Measurements from ENCODE around the gene HLA-C. TPM values are rescaled to one million over a fixed set of nuclear protein-coding genes. Genes with fewer than 3 reads are reported as not detected.

HLA-C gene
- total and polyA plus RNA-seq, 2 experiments from 2014 or later, result 394 to 451 TPM

GRCh38 chr6:31305703-31306219, 33.9 kb upstream of the HLA-C start:
- H3K27me3 ChIP-seq, result peaks cover 11% of the 10 kb centered on the region
- H3K4me3 ChIP-seq, result no peak overlapping the region
- no peaks in the 10 kb centered on the region for H4K20me1 ChIP-seq (ENCODE audit: insufficient read depth, poor library complexity, severe bottlenecking)
- no peaks in the 10 kb centered on the region for H3K9me2 ChIP-seq (replicated peaks; ENCODE audit: insufficient read depth)
- TF ChIP-seq CTCF (IDR thresholded peaks at IDR 0.05; ENCODE audit: poor library complexity) (no peak), EZH2phosphoT487 (IDR thresholded peaks at IDR 0.05; ENCODE audit: low read depth, severe bottlenecking, unreplicated experiment) (no peak), EZH2 (IDR thresholded peaks at IDR 0.05; ENCODE audit: borderline replicate concordance) (no peak)
- no peaks in the 10 kb centered on the region for H3K79me2 ChIP-seq
- DNase-seq (ENCODE audit: low spot score), result no peak
- no peak overlapping the region for H3K27ac ChIP-seq
- H3K4me2 ChIP-seq, result no peak overlapping the region
- no peaks in the 10 kb centered on the region for H3K9me3 ChIP-seq (ENCODE audit: low read depth)
- no peak overlapping the region for H2AFZ ChIP-seq
- H3K4me1 ChIP-seq (ENCODE audit: insufficient read depth), result no peaks in the 10 kb centered on the region
- 66% methylated on average over 4 of the region's 4 CpGs for WGBS (ENCODE audit: low lambda C conversion rate, missing lambda C conversion rate)
- H3K36me3 ChIP-seq (replicated peaks; ENCODE audit: insufficient read depth, low read depth), result no peaks in the 10 kb centered on the region

DNA sequence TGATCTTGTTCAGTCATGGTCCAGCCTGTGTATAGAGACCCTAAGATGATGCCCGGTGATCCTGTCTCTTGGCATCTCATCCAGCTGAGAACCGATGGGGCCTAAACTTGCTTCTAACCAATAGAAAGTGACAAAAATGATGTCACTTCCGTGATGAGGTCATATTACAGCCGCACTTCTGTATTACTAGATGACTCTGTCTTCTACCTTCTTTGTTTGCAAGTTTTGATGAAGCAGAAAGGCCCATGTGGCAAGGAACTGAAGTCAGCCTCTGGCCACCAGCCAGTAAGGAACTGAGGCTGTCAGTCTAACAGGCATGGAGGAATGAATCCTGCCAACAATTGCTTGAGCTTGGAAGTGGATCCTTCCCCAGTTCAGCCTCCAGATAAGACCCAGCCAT, 32.8 kb upstream of the HLA-C start:
- no peak for TF ChIP-seq CTCF (IDR thresholded peaks at IDR 0.05; ENCODE audit: poor library complexity)
- no peak for TF ChIP-seq EZH2 (IDR thresholded peaks at IDR 0.05; ENCODE audit: borderline replicate concordance)
- no peak for TF ChIP-seq EZH2phosphoT487 (IDR thresholded peaks at IDR 0.05; ENCODE audit: low read depth, severe bottlenecking, unreplicated experiment)
- peaks cover 11% of the 10 kb centered on the region for H3K27me3 ChIP-seq
- no peak overlapping the region for H3K4me2 ChIP-seq
- H4K20me1 ChIP-seq (ENCODE audit: insufficient read depth, poor library complexity, severe bottlenecking), result no peaks in the 10 kb centered on the region
- no peaks in the 10 kb centered on the region for H3K36me3 ChIP-seq (replicated peaks; ENCODE audit: insufficient read depth, low read depth)
- no peaks in the 10 kb centered on the region for H3K4me1 ChIP-seq (ENCODE audit: insufficient read depth)
- H3K9me2 ChIP-seq (replicated peaks; ENCODE audit: insufficient read depth), result no peaks in the 10 kb centered on the region
- no peak overlapping the region for H3K4me3 ChIP-seq
- no peak for DNase-seq (ENCODE audit: low spot score)
- H3K9me3 ChIP-seq (ENCODE audit: low read depth), result no peaks in the 10 kb centered on the region
- no peak overlapping the region for H2AFZ ChIP-seq
- no peak overlapping the region for H3K27ac ChIP-seq
- WGBS (ENCODE audit: low lambda C conversion rate, missing lambda C conversion rate), result 68% methylated on average over 4 of the region's 4 CpGs
- no peaks in the 10 kb centered on the region for H3K79me2 ChIP-seq

DNA sequence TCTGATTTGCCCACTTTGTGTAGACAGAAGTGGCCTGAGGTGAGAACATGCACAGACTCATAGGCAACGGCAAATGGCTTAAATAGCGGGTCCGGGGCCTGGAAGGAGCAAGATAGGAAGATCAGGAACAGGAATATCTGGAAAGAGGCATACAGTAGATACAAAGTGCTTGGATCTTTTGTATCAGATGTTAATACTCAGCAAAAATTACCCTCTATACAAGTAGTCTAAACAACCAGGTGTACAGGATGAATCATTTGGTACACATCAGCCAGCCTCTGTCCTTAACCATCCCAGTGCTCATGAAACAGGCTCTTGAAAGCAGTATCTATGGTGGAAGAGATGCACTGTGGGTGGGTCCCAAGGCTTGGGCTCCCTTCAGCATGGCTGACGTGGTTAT, 28.9 kb upstream of the HLA-C start:
- Histone ChIP-seq H3K79me2 (no peaks in the 10 kb centered on the region), H3K27ac (no peak overlapping the region), H4K20me1 (ENCODE audit: insufficient read depth, poor library complexity, severe bottlenecking) (no peaks in the 10 kb centered on the region), H3K27me3 (peaks cover 17% of the 10 kb centered on the region), H3K36me3 (replicated peaks; ENCODE audit: insufficient read depth, low read depth) (no peaks in the 10 kb centered on the region), H3K9me3 (ENCODE audit: low read depth) (no peaks in the 10 kb centered on the region), H3K9me2 (replicated peaks; ENCODE audit: insufficient read depth) (no peaks in the 10 kb centered on the region), H3K4me3 (no peak overlapping the region), H3K4me2 (no peak overlapping the region), H3K4me1 (ENCODE audit: insufficient read depth) (no peaks in the 10 kb centered on the region), H2AFZ (no peak overlapping the region)
- no peak for TF ChIP-seq EZH2phosphoT487 (IDR thresholded peaks at IDR 0.05; ENCODE audit: low read depth, severe bottlenecking, unreplicated experiment)
- no peak for TF ChIP-seq CTCF (IDR thresholded peaks at IDR 0.05; ENCODE audit: poor library complexity)
- TF ChIP-seq EZH2 (IDR thresholded peaks at IDR 0.05; ENCODE audit: borderline replicate concordance), result no peak
- WGBS (ENCODE audit: low lambda C conversion rate, missing lambda C conversion rate), result 49% methylated on average over 4 of the region's 4 CpGs
- no peak for DNase-seq (ENCODE audit: low spot score)

- WGBS (ENCODE audit: low lambda C conversion rate, missing lambda C conversion rate), result 56% methylated on average over 3 of the region's 3 CpGs
Measured at GRCh38 chr6:31299947-31300346, 28.1 kb upstream of the HLA-C start.

More at GRCh38 chr6:31299947-31300346, 28.1 kb upstream of the HLA-C start:
- no peaks in the 10 kb centered on the region for H3K36me3 ChIP-seq (replicated peaks; ENCODE audit: insufficient read depth, low read depth)
- no peak for DNase-seq (ENCODE audit: low spot score)
- H3K9me2 ChIP-seq (replicated peaks; ENCODE audit: insufficient read depth), result no peaks in the 10 kb centered on the region
- H3K79me2 ChIP-seq, result no peaks in the 10 kb centered on the region
- H3K27me3 ChIP-seq, result peaks cover 17% of the 10 kb centered on the region
- H2AFZ ChIP-seq, result no peak overlapping the region
- no peaks in the 10 kb centered on the region for H3K4me1 ChIP-seq (ENCODE audit: insufficient read depth)
- H4K20me1 ChIP-seq (ENCODE audit: insufficient read depth, poor library complexity, severe bottlenecking), result no peaks in the 10 kb centered on the region
- H3K4me3 ChIP-seq, result no peak overlapping the region
- H3K27ac ChIP-seq, result no peak overlapping the region
- H3K9me3 ChIP-seq (ENCODE audit: low read depth), result no peaks in the 10 kb centered on the region
- TF ChIP-seq CTCF (IDR thresholded peaks at IDR 0.05; ENCODE audit: poor library complexity), result no peak
- no peak overlapping the region for H3K4me2 ChIP-seq

Measured in hepatocyte (in vitro differentiated cells).